Stimulated activated CD4-positive, alpha-beta T cell treated with anti-CD3 and anti-CD28 coated beads, Interleukin-1b, Interleukin-23, amount 100 ng/mL, for 48 hours (primary cell): ENCODE results near the gene BSDC1.

Source experiments
- DNase-seq: peaks from one replicate; pipeline ENCODE4 v3.0.0-alpha.2; 2020

The BSDC1 gene

DNA sequence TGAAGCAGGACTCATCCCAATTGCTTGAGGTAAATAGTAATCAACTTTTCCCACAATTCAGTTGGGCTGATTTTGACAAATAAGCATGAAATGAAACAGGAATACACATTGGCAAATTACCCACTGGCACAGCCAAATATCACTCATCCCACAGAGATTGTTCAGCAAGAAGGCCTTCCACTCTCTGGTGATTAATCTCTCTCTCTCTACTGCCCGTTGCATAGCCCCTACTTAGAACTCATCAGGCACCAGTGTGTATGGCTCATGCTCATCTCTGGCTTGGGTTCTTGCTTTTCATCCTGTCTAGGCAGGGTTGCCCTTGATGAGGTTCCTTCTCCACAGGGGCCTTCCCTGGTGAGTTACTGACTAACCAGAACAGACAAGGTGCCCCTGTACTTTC, 1.1 kb downstream of the BSDC1 start:
- peak; percentile 33 for DNase-seq

DNA sequence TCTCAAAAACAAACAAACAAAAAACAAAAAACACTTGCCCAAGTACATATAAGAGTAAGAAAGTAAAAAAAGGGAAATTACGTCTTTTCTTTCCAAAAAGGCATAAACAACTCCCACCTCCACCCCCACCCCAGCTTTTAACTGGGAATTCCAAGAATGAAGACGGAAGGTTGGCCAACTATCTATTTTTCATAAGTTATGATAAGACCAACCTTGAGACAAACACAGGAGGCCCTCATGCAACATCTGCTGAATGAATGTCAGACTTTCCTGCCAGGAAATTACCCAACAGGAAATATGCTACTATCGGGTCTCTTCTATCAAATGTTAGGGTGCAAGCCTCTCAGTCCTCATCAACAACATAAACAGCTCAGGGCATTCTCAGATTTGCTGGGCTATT, 1.9 kb downstream of the BSDC1 start:
- no peak for DNase-seq

DNA sequence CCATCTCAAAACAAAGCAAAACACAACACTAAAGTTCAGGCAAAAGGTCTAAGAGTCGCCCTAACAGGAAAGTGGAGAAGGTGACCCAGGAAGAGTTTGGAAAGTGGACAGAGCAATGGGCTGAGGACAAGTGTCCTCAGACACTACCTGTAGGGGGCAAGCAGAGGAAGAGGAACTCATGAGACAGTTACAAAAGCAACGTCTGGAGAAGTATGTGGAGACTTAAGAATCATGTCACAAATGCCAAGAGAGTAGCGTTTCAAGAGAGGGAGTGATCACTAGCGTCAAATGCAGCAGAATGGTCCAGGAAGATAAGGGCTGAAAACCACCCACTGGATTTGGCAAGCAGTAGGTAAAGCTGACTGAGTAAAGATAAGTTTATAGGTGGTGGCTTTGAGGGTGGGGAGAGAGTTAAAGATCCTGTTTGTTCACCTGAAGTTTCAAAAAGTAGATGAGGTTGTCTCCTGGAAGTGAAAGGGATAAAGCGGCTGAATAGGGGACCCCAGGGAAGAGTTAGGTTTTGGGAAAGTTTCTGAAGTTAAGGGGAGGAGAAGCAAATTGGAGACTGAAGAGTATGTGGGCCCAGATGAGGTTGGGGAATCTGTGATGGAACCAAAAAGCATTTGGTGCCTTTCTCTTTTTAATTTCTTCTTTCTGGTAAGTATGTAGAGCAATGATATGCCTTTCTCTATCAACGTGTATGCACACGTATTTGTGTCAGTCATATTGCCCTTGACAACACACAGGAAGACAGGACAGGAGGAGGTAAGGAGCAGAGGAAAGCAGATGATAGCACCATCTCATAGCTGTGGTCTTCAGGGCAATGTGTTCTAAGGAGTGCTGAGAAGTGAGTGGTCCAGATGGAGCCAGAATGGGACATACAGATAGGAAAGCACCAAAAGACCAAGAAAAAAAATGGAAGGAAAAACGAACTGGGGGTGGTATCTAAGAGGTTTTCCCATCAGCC, 3.1 kb downstream of the BSDC1 start:
- no peak for DNase-seq

DNA sequence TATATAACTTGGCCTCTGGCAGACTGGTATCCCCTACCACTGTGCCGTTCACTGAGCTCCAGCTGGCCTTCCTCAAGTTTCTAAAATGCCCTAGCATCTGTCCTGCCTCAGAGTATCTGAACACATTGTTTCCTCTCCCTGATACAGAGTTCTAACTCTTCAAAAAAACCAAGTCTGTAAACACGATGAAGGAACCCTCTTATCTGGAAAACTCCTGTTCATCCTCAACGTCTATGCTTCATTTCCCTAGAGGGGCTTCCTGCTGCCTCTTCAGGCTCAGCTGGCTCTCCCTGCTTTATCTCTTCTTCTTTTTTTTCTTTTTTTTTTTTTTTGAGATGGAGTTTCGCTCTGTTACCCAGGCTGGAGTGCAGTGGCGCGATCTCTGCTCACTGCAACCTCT, 5.6 kb downstream of the BSDC1 start:
- DNase-seq, result no peak

DNA sequence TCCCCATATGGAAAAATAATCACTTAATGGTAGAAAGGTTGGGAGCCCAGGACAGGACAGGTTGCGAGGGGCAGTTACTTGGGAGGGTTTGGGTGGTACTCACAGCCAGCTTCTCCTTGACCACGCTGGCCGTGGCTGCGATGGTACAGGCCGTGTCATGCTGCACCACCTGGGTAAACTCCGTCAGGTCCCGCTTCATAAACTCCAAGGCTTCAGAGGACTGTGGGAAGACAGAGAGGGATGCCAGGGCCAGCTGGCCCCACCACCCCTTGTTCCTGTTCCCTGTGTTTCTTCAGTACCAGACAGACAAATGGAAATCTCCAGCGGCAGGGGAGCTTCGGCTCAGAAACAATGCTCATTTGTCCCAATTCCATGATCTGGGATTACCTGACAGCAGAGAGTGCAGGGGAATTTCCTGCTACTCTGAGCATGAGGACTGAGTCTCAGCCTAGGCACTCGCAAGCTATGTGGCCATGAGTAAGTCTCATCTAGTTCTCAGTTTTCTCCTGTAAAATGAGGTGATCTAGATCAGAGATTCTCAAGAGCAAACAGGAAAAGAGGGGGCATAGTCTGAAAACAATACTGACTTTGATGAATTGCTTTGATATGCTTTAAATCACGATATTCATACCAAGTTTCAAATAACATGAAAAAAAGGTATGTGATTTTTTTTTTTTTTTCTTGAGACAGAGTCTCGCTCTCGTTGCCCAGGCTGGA, 7.4 kb downstream of the BSDC1 start:
- DNase-seq, result no peak

DNA sequence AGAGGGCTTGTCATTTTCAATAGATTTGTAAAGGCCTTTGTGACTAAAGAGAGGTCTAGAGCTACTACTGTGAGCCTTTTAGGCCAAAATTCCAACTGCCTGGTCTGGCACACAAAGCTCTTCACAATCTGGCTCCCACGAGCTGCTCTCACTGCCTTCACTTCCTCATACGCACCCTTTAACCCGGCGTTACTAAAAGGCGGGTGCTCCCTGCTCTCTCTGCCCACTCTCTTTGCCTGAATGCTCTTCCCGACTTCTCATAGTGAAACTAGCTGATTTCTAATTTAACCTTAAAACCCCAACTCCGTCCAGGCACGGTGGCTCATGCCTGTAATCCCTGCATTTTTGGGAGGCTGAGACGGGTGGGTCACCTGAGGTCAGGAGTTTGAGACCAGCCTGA, 14.2 kb downstream of the BSDC1 start:
- no peak for DNase-seq

DNA sequence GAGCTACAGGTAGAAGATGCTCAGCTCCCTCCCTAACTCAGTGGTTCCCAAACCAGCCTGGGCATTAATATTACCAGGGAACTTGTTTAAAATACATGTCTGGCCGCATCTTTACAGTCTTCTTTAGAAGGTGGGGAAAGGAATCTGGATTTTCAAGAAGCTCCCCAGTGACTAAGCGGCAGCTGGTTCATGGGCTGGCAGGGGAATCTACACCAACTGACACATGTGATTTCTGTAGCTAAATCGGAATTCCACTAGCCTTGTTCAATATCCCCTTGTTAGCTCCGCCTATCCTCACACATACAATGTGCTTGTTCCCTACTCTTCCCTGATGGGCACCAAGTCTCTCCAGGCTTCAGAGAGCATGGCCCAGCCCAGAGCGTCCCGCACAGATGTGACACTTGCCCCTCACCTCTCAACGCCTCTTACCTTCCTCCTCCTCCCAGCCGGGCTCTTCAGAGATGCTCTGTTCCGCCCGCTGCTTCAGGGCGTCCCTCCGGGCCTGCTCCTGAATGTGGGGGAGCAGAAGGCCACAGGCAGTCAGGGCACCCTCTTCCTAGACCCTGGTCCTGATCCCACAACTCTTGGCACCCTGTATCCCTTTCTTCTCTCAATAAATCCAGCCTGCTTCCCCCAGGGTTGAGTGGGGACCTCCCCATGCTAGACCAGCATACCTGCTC, 16.6 kb downstream of the BSDC1 start:
- DNase-seq, result no peak

DNA sequence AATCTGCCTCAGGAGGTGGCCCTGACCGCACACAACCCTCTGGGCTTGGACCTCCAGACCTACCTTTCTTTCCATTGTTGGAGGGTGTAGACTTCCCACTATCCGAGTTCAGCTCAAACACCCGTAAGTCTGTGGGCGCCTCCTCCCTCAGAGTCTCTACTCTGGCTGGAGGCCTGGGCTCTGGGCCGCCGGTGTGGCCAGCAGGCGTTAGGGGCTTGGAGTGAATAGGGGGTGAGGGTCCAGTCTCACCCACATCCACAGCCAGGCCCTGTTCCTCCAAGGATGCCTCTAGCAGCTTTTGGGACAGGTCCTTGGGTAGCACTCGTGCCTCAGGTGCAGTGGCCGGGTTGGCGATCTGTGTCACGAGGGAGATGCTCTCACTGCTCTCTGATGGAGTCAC, 18.0 kb downstream of the BSDC1 start:
- no peak for DNase-seq

DNA sequence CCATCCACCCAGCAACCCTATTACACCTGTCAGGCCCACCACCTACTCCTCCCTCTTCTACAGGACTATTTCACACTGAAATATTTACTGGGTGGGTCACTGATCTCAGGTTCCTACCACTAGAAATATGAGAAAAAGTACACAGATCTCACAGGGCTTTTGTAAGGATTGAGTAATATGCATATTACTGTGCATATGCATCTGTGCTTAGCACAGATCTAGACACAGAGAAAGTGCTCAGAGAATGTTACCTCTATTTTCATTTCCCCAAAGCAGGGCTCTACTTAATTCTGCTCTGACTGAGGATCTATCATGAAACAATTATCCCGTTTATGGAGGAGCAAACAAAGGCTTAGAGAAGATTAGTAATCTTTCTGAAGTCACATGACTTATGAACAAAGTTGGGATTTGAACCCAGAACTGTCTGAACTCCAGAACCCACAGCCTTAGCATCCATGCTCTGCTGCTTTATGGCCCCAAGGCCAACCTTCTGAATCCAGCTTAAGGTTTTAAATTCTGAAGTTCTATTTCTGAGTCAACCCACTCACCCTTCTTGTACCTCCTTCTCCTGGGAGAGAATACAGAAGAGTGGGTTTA, 20.1 kb downstream of the BSDC1 start:
- DNase-seq, result no peak

DNA sequence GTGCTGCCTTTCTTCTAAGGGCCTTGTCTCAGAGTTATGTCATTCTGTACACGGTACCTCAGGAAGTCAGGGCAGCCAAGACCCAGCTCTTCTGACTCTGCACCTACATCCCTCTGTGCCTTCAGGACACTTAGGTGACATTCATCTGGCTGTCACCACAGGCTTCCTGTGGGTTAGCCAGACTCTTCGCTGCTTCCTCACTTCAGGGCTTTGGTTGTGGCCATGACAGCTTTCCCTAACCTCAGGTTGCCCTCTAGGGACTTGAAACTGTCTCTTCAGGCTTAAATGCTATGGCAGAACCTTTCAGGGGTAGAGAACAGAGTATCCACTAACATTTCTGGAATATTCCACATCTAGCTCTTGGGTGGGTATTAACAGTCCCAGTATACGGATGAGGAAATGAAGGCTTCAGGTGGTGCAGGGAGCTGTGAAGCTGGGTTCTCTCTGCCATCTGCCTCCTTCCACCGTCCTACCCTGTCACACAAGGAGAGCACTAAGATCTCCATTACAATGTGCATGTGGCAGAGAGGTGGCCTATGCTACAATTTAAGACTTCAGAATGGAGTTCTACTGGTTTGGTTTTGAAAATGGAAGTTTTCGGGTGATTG, 22.0 kb downstream of the BSDC1 start:
- DNase-seq, result peak; percentile 36

DNA sequence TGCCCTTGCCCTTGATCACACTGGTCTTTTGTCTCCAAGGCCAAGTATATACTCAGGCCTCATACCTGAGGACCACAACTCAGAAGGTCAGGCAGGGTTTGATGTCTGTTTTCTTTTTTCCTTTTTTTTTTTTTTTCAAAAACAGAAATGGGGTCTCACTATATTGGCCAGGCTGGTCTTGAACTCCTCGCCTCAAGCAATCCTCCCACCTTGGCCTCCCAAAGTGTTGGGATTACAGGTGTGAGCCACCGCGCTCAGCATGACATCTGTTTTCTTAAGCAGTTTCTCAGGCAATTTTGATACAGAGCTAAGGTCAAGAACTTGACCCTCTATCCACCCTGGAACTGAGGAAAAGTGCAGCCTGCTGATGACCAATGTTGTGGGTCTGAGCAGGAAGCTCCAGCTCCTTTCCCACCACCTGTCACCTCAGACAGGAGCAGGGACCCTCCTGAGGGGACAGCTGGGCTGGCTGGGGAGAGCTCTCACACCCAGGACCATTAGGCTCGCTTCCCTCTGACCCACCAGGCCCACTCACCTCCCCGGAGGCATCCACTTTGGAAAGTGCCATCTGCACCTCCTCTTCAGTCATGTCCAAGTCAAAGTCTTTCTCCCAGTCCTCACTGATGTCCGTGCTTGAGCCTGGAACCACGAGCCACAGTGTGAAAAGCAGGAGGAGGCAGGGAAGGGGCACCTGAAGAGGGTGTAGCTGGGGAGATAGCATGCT, 26.2 kb downstream of the BSDC1 start:
- DNase-seq, result no peak

DNA sequence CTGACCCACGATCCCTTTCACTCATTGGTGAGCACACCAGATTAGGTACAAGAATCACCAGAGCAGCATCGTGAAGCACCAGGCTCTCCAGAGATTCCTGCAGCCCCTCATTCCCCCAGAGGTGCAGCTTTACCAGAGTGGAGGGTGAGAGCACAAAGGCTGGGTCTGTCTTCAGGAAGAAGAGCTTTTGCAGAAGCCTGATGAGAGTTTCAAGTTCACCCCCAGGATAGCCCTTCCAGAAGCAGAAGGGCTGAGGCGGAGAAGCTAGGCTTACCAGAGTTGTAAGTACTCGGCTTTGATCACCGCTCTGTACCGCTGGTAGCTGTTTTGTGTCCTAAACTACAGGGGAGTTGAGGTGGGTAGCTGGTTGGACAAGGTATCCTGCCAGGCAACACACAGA, 28.8 kb downstream of the BSDC1 start:
- DNase-seq, result no peak

DNA sequence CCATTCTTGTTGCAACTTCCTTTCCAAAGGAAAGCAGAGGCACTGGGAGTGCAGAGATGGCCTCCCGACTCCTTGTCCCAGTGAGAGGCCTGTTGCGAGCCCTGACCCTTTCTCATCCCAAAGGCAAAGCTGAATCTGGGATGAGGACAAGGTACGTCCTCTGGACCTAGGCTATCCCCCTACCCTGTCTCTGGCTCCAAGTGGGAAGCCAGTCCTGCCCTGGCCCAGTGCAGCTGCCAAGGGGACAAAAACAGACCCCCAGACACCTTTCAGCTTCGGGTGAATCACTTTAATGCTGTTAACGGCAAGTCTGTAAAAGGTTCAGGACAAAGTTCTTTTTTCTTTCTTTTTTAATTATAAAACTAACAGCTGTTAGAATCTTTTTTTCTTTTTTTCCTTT, 29.4 kb downstream of the BSDC1 start:
- no peak for DNase-seq

DNA sequence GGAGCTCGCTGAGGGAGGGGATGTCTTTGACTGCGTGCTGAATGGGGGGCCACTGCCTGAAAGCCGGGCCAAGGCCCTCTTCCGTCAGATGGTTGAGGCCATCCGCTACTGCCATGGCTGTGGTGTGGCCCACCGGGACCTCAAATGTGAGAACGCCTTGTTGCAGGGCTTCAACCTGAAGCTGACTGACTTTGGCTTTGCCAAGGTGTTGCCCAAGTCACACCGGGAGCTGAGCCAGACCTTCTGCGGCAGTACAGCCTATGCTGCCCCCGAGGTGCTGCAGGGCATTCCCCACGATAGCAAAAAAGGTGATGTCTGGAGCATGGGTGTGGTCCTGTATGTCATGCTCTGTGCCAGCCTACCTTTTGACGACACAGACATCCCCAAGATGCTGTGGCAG, 30.5 kb downstream of the BSDC1 start:
- no peak for DNase-seq

DNA sequence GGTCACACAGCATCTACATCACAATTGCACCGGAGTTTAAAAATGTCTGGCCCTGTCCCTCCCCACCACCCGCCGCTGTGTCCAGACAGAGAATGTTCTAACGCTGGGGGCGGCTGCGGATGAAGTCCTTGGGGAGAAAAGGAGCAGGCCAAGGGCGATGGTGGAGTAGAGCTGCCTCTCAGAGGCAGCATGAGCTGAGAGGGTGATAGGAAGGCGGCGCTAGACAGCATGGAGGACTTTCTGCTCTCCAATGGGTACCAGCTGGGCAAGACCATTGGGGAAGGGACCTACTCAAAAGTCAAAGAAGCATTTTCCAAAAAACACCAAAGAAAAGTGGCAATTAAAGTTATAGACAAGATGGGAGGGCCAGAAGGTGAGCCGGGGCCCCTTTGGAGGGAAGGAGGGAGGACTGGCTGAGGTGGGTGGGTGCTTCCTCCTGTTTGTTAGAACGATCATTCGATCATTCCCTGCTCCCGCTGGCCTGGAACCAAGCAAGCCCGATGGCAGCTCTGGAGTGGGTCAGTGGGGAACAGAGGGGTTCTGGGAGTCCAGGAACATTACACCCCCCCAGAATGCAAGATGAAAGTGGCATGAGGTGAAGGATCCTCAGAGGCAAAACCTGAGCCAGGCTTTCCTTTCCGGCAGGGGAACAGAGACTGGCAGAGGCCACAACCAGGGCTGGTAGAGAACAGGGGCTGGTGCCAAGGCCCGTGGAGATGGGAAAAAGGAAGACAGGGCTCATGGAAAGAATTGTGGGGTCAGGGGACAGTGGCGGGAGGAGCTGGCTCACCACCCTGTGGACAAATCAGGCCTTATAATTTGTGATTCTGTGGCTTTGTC, 31.5 kb downstream of the BSDC1 start, which contains the start of the genes FAM229A and TSSK3:
FAM229A (minus strand) TSS at position 12 of the 840 bp plus-strand sequence. CDS start 394 bp downstream, outside the sequence.
TSSK3 (plus strand) TSS at position 66 of the 840 bp plus-strand sequence; CDS start at position 229, 163 bp downstream.
- no peak for DNase-seq

DNA sequence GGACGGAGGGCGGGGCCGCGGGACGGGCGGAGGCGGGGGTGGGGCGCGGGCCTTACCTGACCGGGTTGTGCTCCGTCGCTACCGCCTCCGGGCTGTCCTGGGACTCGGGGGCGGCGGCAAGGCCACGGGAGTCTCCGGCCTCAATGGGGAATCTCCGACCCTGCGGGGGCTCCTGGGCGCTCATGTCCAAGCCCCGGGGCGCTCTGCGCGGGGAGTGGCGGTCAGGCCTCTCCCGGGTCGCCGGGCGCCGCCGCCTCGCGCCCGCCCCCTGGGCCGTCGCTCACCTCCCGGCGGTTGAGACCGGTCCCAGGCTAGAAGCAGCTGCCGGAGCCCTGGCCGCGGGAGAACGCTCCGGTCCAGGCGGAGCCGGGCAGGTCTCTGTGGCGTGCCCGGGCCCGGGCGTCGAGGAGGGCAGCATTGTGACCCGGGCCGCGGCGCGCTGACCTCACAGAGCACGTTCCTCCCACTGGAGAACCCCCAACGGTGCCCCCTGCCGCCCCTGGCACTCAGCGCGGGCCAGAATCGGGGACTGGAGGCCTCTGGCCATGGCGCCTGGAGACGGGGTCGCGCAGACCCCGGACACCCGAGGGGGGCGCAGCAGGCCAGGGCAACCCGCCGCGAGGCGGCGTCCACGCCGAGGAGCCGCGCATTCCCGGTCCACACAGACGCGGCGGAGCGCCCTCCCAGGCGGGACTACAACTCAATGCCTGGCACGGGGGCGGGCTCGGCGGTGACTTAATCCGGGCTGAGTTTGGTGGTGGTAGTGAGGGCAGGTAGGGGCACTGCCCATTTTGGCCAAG, 32.4 kb downstream of the BSDC1 start:
- peak; percentile 27 for DNase-seq

DNA sequence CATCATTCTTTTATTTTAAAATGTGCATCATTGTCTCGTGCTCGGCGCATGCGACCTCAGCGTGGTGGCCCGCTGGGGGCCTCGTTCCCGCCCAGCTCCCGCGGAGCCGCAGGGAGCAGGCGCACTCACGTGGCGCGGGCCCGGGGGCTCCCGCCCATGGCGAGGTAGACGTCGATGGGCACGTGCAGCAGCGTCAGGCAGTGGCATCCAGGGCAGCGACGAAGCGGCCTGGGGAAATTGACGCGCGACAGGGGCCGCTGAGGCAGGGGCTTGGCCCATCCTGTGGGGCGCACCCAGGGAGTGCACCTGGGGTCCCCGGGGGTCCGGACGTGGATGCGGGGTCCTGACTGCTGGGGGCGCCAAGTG, 33.0 kb downstream of the BSDC1 start:
- DNase-seq, result no peak

DNA sequence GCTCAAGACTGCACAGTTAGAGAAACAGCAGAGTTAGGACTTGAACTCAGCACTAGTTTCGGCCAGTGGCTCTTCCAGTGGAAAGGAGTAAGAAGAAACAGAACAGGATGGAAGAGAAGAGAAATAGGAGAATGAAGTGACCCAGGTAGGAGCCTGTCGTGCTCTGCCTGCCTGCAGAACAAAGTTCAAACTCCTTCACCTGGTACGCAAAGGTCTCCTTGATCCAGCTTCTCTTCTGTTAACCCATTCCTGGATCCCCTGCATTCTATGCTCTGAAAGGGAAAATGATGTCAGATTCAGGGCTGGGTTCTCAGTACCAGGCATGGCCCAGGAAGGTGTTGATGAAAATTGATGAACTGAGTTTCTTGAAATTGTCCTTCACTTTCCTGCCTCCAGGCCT, 35.8 kb downstream of the BSDC1 start:
- no peak for DNase-seq

DNA sequence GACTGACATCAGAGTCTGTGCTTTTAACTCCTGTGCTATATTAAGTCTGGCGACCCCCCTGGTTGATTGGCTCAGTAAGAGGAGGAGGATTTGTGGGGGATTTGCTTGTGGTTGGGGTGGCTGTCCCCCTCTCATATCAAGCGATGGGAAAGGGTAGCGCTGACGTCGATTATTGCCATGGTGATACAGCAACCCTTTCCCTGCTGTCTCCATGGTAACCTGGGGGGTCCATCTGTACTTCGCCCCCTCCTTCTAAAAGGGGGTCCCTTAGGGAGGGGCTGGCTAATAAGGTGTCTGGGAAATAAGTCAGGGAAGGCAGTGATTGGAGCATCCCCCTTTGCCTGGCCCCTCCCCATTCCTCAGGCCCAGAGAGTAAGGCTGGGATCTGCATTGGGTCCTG, 36.6 kb downstream of the BSDC1 start:
- no peak for DNase-seq

DNA sequence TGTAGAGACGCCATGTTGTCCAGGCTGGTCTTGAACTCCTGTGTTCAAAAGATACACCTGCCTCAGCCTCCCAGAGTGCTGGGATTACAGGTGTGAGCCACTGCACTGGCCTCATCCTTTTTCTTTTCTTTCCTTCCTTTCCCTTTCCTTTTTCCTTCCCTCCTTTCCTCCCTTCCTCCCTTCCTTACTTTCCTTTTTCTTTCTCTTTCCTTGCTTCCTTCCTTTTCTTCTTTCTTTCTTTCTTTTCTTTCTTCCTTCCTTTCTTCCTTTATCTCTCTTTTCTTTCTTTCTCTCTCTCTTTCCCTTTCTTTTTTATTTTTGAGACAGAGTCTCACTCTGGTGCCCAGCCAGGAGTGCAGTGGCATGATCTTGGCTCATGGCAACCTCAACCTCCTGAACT, 37.8 kb downstream of the BSDC1 start:
- DNase-seq, result no peak
